ENCODE measurements around the gene CDH2. TPM values are rescaled to one million over a fixed set of nuclear protein-coding genes. Genes with fewer than 3 reads are reported as not detected.

CDH2 gene
- total RNA-seq, 1 donor from 2014 or later: 3.7 TPM

- no peaks in the 10 kb centered on the region for H3K36me3 ChIP-seq
- H3K27me3 ChIP-seq: no peaks in the 10 kb centered on the region
- TF ChIP-seq POLR2A (IDR thresholded peaks at IDR 0.05) (no peak), CTCF (IDR thresholded peaks at IDR 0.05) (no peak), POLR2AphosphoS5 (IDR thresholded peaks at IDR 0.05; ENCODE audit: insufficient read depth in 1 of 2, low read depth in 1 of 2) (no peak)
- H3K27ac ChIP-seq: no peak overlapping the region
- no peak for DNase-seq (ENCODE audit: extremely low spot score in 2 of 2)
- no peak overlapping the region for H3K4me3 ChIP-seq
- intact Hi-C loops (cut with DNase I): no loop called here
- no peaks in the 10 kb centered on the region for H3K4me1 ChIP-seq
- H3K9me3 ChIP-seq: no peaks in the 10 kb centered on the region
These were observed 24.1 kb upstream of the CDH2 start for GRCh38 chr18:28201056-28201455.

- DNase-seq (ENCODE audit: extremely low spot score in 2 of 2): no peak
- Histone ChIP-seq H3K27me3 (no peaks in the 10 kb centered on the region), H3K27ac (no peak overlapping the region), H3K4me1 (no peaks in the 10 kb centered on the region), H3K9me3 (no peaks in the 10 kb centered on the region), H3K4me3 (no peak overlapping the region), H3K36me3 (no peaks in the 10 kb centered on the region)
- intact Hi-C loops (cut with DNase I): no loop called here
- no peak for TF ChIP-seq POLR2AphosphoS5 (IDR thresholded peaks at IDR 0.05; ENCODE audit: insufficient read depth in 1 of 2, low read depth in 1 of 2)
- no peak for TF ChIP-seq POLR2A (IDR thresholded peaks at IDR 0.05)
- TF ChIP-seq CTCF (IDR thresholded peaks at IDR 0.05): no peak
These were observed 21.7 kb upstream of the CDH2 start for GRCh38 chr18:28198620-28199019.

- Histone ChIP-seq H3K36me3 (no peaks in the 10 kb centered on the region), H3K4me1 (no peaks in the 10 kb centered on the region), H3K9me3 (no peaks in the 10 kb centered on the region), H3K27ac (no peak overlapping the region), H3K27me3 (no peaks in the 10 kb centered on the region), H3K4me3 (no peak overlapping the region)
- no peak for DNase-seq (ENCODE audit: extremely low spot score in 2 of 2)
- TF ChIP-seq POLR2A (IDR thresholded peaks at IDR 0.05) (no peak), CTCF (IDR thresholded peaks at IDR 0.05) (no peak)
- intact Hi-C loops (cut with DNase I): no loop called here
These were observed 16.3 kb upstream of the CDH2 start for GRCh38 chr18:28193177-28193778.

- H3K27me3 ChIP-seq: no peaks in the 10 kb centered on the region
- TF ChIP-seq CTCF (IDR thresholded peaks at IDR 0.05) (no peak), POLR2AphosphoS5 (IDR thresholded peaks at IDR 0.05; ENCODE audit: insufficient read depth in 1 of 2, low read depth in 1 of 2) (no peak), POLR2A (IDR thresholded peaks at IDR 0.05) (no peak)
- H3K36me3 ChIP-seq: no peaks in the 10 kb centered on the region
- no peaks in the 10 kb centered on the region for H3K9me3 ChIP-seq
- H3K4me1 ChIP-seq: no peaks in the 10 kb centered on the region
- no peak overlapping the region for H3K27ac ChIP-seq
- DNase-seq (ENCODE audit: extremely low spot score in 2 of 2): no peak
- no peak overlapping the region for H3K4me3 ChIP-seq
- intact Hi-C loops (cut with DNase I): no loop called here
These were observed 12.7 kb upstream of the CDH2 start for GRCh38 chr18:28189400-28190239.

GRCh38 chr18:28185121-28185520 is 8.2 kb upstream of the CDH2 start:
- H3K27ac ChIP-seq: no peak overlapping the region
- H3K36me3 ChIP-seq: no peaks in the 10 kb centered on the region
- H3K4me3 ChIP-seq: no peak overlapping the region
- DNase-seq (ENCODE audit: extremely low spot score in 2 of 2): no peak
- no peak for TF ChIP-seq POLR2AphosphoS5 (IDR thresholded peaks at IDR 0.05; ENCODE audit: insufficient read depth in 1 of 2, low read depth in 1 of 2)
- TF ChIP-seq CTCF (IDR thresholded peaks at IDR 0.05): no peak
- TF ChIP-seq POLR2A (IDR thresholded peaks at IDR 0.05): no peak
- no peaks in the 10 kb centered on the region for H3K4me1 ChIP-seq
- intact Hi-C loops (cut with DNase I): no loop called here
- H3K9me3 ChIP-seq: no peaks in the 10 kb centered on the region
- no peaks in the 10 kb centered on the region for H3K27me3 ChIP-seq
